Body of pancreas (tissue), 4 donors: Measurements from ENCODE around the gene PRKAB1.

ENCODE experiments used
- POLR2A ChIP-seq, 3 donors: fragments of 450-650 bp; IDR thresholded peaks; one replicate each; pipeline ENCODE4 v1.6.1; 2016; ENCODE audit warnings: antibody characterized with exemption in 3 of 3, mild to moderate bottlenecking in 2 of 3
- TF ChIP-seq, protein P1 (sequence below), 7 experiments: fragments of 450-650 bp in 4 of 7; fragments of 200-600 bp in 3 of 7; sonication (generic) in 3 of 7; IDR thresholded peaks; one replicate each; pipeline ENCODE4 v1.5.1; 2016 to 2019; ENCODE audit warnings: antibody characterized with exemption in 7 of 7

DNA sequence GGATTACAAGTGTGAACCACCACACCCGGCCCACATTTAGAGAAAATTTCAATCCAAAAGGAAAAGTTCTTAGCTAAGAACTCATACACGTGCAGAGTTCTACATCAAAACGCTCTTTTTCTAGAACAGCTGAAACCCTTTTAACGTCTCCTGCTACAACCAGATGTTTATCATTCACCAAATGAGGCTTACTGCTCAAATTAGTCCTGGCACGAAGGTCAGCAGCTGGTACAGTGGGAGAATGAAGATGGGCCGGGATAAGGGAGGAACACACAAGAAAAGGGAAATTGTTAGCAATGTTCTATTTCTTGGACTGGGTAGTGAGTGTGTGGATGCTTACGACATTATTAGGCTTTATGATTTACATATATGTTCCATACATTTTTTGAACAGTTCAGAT is 37.2 kb downstream of the PRKAB1 start:
- TF ChIP-seq, protein P1, sequence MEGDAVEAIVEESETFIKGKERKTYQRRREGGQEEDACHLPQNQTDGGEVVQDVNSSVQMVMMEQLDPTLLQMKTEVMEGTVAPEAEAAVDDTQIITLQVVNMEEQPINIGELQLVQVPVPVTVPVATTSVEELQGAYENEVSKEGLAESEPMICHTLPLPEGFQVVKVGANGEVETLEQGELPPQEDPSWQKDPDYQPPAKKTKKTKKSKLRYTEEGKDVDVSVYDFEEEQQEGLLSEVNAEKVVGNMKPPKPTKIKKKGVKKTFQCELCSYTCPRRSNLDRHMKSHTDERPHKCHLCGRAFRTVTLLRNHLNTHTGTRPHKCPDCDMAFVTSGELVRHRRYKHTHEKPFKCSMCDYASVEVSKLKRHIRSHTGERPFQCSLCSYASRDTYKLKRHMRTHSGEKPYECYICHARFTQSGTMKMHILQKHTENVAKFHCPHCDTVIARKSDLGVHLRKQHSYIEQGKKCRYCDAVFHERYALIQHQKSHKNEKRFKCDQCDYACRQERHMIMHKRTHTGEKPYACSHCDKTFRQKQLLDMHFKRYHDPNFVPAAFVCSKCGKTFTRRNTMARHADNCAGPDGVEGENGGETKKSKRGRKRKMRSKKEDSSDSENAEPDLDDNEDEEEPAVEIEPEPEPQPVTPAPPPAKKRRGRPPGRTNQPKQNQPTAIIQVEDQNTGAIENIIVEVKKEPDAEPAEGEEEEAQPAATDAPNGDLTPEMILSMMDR (IDR thresholded peaks at IDR 0.05) = no peak
- TF ChIP-seq POLR2A (IDR thresholded peaks at IDR 0.05) = no peak
